ENCODE data around the gene RFLNA. TPM values are rescaled to one million over a fixed set of nuclear protein-coding genes. Genes with fewer than 3 reads are reported as not detected.

Gene RFLNA
- polyA plus RNA-seq, 1 donor from 2014 or later = 9.6 TPM

- Histone ChIP-seq H2AFZ (ENCODE audit: low read depth, low read length) (no peak overlapping the region), H3K9me3 (ENCODE audit: low read length) (no peaks in the 10 kb centered on the region), H3K27me3 (ENCODE audit: insufficient read depth, low read depth, low read length) (no peaks in the 10 kb centered on the region), H3K27ac (ENCODE audit: low read length) (no peak overlapping the region), H4K20me1 (ENCODE audit: insufficient read depth) (no peaks in the 10 kb centered on the region), H3F3A (ENCODE audit: insufficient read depth, low read length, poor library complexity, severe bottlenecking) (no peaks in the 10 kb centered on the region), H3K79me2 (replicated peaks; ENCODE audit: insufficient read depth, low read length) (no peaks in the 10 kb centered on the region), H3K4me2 (ENCODE audit: low read length) (no peak overlapping the region), H3K4me3 (ENCODE audit: low read length) (no peak overlapping the region), H3K9ac (ENCODE audit: low read length) (no peak overlapping the region), H3K36me3 (ENCODE audit: insufficient read depth, low read length) (no peaks in the 10 kb centered on the region), H3K9me2 (ENCODE audit: insufficient read depth, low read length) (no peaks in the 10 kb centered on the region)
- no peak for TF ChIP-seq SMC3 (conservative IDR thresholded peaks at IDR 0.05; ENCODE audit: poor library complexity)
- no peak for TF ChIP-seq TAF1 (IDR thresholded peaks at IDR 0.05; ENCODE audit: low read depth)
- TF ChIP-seq, protein P1, sequence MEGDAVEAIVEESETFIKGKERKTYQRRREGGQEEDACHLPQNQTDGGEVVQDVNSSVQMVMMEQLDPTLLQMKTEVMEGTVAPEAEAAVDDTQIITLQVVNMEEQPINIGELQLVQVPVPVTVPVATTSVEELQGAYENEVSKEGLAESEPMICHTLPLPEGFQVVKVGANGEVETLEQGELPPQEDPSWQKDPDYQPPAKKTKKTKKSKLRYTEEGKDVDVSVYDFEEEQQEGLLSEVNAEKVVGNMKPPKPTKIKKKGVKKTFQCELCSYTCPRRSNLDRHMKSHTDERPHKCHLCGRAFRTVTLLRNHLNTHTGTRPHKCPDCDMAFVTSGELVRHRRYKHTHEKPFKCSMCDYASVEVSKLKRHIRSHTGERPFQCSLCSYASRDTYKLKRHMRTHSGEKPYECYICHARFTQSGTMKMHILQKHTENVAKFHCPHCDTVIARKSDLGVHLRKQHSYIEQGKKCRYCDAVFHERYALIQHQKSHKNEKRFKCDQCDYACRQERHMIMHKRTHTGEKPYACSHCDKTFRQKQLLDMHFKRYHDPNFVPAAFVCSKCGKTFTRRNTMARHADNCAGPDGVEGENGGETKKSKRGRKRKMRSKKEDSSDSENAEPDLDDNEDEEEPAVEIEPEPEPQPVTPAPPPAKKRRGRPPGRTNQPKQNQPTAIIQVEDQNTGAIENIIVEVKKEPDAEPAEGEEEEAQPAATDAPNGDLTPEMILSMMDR (IDR thresholded peaks at IDR 0.05; ENCODE audit: poor library complexity, severe bottlenecking) = no peak
- TF ChIP-seq RAD21 (conservative IDR thresholded peaks at IDR 0.05) = no peak
- no peak for TF ChIP-seq POLR2AphosphoS5 (IDR thresholded peaks at IDR 0.05)
- TF ChIP-seq, protein P2, sequence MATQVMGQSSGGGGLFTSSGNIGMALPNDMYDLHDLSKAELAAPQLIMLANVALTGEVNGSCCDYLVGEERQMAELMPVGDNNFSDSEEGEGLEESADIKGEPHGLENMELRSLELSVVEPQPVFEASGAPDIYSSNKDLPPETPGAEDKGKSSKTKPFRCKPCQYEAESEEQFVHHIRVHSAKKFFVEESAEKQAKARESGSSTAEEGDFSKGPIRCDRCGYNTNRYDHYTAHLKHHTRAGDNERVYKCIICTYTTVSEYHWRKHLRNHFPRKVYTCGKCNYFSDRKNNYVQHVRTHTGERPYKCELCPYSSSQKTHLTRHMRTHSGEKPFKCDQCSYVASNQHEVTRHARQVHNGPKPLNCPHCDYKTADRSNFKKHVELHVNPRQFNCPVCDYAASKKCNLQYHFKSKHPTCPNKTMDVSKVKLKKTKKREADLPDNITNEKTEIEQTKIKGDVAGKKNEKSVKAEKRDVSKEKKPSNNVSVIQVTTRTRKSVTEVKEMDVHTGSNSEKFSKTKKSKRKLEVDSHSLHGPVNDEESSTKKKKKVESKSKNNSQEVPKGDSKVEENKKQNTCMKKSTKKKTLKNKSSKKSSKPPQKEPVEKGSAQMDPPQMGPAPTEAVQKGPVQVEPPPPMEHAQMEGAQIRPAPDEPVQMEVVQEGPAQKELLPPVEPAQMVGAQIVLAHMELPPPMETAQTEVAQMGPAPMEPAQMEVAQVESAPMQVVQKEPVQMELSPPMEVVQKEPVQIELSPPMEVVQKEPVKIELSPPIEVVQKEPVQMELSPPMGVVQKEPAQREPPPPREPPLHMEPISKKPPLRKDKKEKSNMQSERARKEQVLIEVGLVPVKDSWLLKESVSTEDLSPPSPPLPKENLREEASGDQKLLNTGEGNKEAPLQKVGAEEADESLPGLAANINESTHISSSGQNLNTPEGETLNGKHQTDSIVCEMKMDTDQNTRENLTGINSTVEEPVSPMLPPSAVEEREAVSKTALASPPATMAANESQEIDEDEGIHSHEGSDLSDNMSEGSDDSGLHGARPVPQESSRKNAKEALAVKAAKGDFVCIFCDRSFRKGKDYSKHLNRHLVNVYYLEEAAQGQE (IDR thresholded peaks at IDR 0.05; ENCODE audit: borderline replicate concordance) = no peak
- no peak for TF ChIP-seq EZH2 (IDR thresholded peaks at IDR 0.05; ENCODE audit: borderline replicate concordance, insufficient read depth, low read length, poor library complexity, severe bottlenecking)
- TF ChIP-seq EP300 (conservative IDR thresholded peaks at IDR 0.05; ENCODE audit: poor library complexity, severe bottlenecking) = no peak
- no peak for TF ChIP-seq MXI1 (conservative IDR thresholded peaks at IDR 0.05; ENCODE audit: poor library complexity, severe bottlenecking)
Measured at GRCh38 chr12:124359671-124360581, 65.0 kb downstream of the RFLNA start.

DNA sequence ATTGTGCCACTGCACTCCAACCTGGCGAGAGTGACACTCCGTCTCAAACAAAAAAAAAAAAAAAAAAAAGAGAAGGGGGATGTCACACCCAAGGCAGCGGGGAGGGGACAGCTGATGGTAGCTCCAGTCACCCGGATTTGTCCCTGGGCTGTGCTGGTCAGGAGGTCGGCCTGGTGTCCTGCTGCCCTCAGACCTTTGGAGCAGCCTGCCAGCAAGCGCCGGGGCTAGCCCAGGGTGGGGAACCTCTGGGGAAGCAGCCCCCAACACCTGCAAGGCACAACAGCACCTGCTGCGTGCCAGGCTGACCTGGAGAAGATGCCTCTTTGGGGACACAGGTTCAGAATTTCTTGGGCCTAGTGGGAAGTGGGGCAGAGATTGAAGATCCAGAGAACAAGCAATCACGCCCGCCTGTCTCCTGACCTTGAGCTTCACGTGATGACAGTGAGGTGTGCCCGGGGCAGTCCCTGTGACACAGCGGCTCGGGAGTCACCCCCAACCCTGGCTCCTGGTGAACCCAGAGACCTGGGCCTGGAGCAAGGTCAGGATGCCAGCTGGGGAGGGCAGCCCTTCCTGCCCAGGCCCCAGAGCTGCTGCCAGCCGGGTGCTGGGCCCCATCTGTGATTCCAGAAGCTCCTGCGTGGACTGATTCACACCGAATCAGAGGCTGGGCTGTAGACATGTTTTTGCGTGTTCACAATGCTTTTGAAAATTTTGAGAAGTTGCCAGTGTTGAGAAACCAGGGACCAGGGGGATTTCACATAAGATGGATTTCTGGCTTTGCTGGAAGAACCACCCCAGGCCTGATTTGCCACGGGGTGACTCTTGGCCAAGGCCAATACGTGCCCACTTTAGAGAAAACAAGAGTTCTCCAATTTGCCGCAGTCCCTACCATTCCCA is 66.4 kb downstream of the RFLNA start:
- Histone ChIP-seq H3K9me3 (ENCODE audit: low read length) (no peaks in the 10 kb centered on the region), H3F3A (ENCODE audit: insufficient read depth, low read length, poor library complexity, severe bottlenecking) (no peaks in the 10 kb centered on the region), H4K20me1 (ENCODE audit: insufficient read depth) (no peaks in the 10 kb centered on the region), H3K79me2 (replicated peaks; ENCODE audit: insufficient read depth, low read length) (no peaks in the 10 kb centered on the region), H3K27me3 (ENCODE audit: insufficient read depth, low read depth, low read length) (no peaks in the 10 kb centered on the region), H3K36me3 (ENCODE audit: insufficient read depth, low read length) (no peaks in the 10 kb centered on the region), H3K9ac (ENCODE audit: low read length) (no peak overlapping the region), H3K4me3 (ENCODE audit: low read length) (no peak overlapping the region), H3K27ac (ENCODE audit: low read length) (no peak overlapping the region), H3K4me2 (ENCODE audit: low read length) (no peak overlapping the region), H3K9me2 (ENCODE audit: insufficient read depth, low read length) (no peaks in the 10 kb centered on the region), H2AFZ (ENCODE audit: low read depth, low read length) (no peak overlapping the region)
- no peak for TF ChIP-seq POLR2AphosphoS5 (IDR thresholded peaks at IDR 0.05)
- TF ChIP-seq EZH2 (IDR thresholded peaks at IDR 0.05; ENCODE audit: borderline replicate concordance, insufficient read depth, low read length, poor library complexity, severe bottlenecking) = no peak
- no peak for TF ChIP-seq TAF1 (IDR thresholded peaks at IDR 0.05; ENCODE audit: low read depth)
- TF ChIP-seq, protein P1 (IDR thresholded peaks at IDR 0.05; ENCODE audit: poor library complexity, severe bottlenecking) = no peak
- TF ChIP-seq SMC3 (conservative IDR thresholded peaks at IDR 0.05; ENCODE audit: poor library complexity) = no peak
- no peak for TF ChIP-seq RAD21 (conservative IDR thresholded peaks at IDR 0.05)
- TF ChIP-seq, protein P2 (IDR thresholded peaks at IDR 0.05; ENCODE audit: borderline replicate concordance) = no peak
- TF ChIP-seq EP300 (conservative IDR thresholded peaks at IDR 0.05; ENCODE audit: poor library complexity, severe bottlenecking) = no peak
- TF ChIP-seq MXI1 (conservative IDR thresholded peaks at IDR 0.05; ENCODE audit: poor library complexity, severe bottlenecking) = no peak
